GM23338 (cell line): Measurements from ENCODE around the gene RAD51B.

Source experiments
- CREB1 ChIP-seq: fragments of 250-450 bp; sonication (Bioruptor Pico); IDR thresholded peaks from 2 replicates; pipeline ENCODE4 v1.5.0; 2020; ENCODE audit warnings: low read depth, mild to moderate bottlenecking, moderate library complexity
- EZH2 ChIP-seq: fragments of 200-600 bp; sonication (generic); IDR thresholded peaks from one replicate; pipeline ENCODE4 v1.8.0; 2017; ENCODE audit warnings: antibody characterized with exemption, mild to moderate bottlenecking, low read depth; ENCODE audit not compliant: unreplicated experiment
- EZH2phosphoT487 ChIP-seq: fragments of 200-600 bp; sonication (generic); IDR thresholded peaks from one replicate; pipeline ENCODE4 v1.8.1; 2018; ENCODE audit warnings: antibody characterized with exemption; ENCODE audit not compliant: unreplicated experiment
- JUNB ChIP-seq: IDR thresholded peaks from one replicate; pipeline ENCODE4 v1.6.1; 2016; ENCODE audit warnings: antibody characterized with exemption; ENCODE audit not compliant: unreplicated experiment
- NANOG ChIP-seq: IDR thresholded peaks from 2 replicates; pipeline ENCODE4 v1.6.1; 2016; ENCODE audit warnings: antibody characterized with exemption, borderline replicate concordance
- POLR2AphosphoS5 ChIP-seq: IDR thresholded peaks from 2 replicates; pipeline ENCODE4 v1.6.1; 2016; ENCODE audit warnings: antibody characterized with exemption, low read depth
- STAT1 ChIP-seq: IDR thresholded peaks from one replicate; pipeline ENCODE4 v1.6.1; 2016; ENCODE audit warnings: antibody characterized with exemption; ENCODE audit not compliant: unreplicated experiment
- ZNF114 ChIP-seq: fragments of 250-450 bp; sonication (Bioruptor Pico); IDR thresholded peaks from 2 replicates; pipeline ENCODE4 v1.5.0; 2020; ENCODE audit warnings: mild to moderate bottlenecking, moderate library complexity
- ZNF331 ChIP-seq: fragments of 250-450 bp; sonication (Bioruptor Pico); IDR thresholded peaks from 2 replicates; pipeline ENCODE4 v1.5.0; 2020; ENCODE audit warnings: low read depth, mild to moderate bottlenecking, moderate library complexity
- TF ChIP-seq, protein P1 (sequence below), 2 experiments: fragments of 200-600 bp in 1 of 2; sonication (generic) in 1 of 2; conservative IDR thresholded peaks; 2 replicates each; pipeline versions ENCODE4 v1.5.1 to v1.6.1; 2016 to 2017; ENCODE audit warnings: antibody characterized with exemption in 2 of 2, low read depth in 2 of 2, mild to moderate bottlenecking in 2 of 2, moderate library complexity in 1 of 2
- TF ChIP-seq, protein P2 (sequence below): IDR thresholded peaks from one replicate; pipeline ENCODE4 v1.6.1; 2018; ENCODE audit warnings: antibody characterized with exemption; ENCODE audit not compliant: unreplicated experiment
- TF ChIP-seq, protein P3 (sequence below): IDR thresholded peaks from 2 replicates; pipeline ENCODE4 v1.6.1; 2016; ENCODE audit warnings: antibody characterized with exemption
- TF ChIP-seq, protein P4 (sequence below): fragments of 250-450 bp; sonication (Bioruptor Pico); IDR thresholded peaks from 2 replicates; pipeline ENCODE4 v1.5.0; 2020; ENCODE audit warnings: mild to moderate bottlenecking, moderate library complexity

DNA sequence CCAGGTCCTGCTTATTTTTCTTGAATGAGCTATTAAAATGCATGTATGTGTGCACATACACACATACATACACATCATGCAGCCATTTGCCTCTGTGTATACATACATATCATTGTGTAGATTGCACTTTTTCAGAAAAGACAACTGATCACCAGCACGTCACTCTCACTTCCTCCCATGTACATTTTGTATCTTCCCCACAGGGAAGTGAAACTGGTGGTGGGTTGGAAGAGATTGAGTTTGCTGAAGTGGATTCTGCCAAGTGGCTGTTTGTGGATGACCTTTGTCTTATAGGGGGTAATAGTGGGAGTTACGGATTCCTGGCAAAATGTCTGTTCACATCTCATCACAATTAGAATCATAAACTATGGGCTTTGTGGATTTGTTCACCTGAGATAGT is 448.6 kb downstream of the RAD51B start:
- TF ChIP-seq, protein P1, sequence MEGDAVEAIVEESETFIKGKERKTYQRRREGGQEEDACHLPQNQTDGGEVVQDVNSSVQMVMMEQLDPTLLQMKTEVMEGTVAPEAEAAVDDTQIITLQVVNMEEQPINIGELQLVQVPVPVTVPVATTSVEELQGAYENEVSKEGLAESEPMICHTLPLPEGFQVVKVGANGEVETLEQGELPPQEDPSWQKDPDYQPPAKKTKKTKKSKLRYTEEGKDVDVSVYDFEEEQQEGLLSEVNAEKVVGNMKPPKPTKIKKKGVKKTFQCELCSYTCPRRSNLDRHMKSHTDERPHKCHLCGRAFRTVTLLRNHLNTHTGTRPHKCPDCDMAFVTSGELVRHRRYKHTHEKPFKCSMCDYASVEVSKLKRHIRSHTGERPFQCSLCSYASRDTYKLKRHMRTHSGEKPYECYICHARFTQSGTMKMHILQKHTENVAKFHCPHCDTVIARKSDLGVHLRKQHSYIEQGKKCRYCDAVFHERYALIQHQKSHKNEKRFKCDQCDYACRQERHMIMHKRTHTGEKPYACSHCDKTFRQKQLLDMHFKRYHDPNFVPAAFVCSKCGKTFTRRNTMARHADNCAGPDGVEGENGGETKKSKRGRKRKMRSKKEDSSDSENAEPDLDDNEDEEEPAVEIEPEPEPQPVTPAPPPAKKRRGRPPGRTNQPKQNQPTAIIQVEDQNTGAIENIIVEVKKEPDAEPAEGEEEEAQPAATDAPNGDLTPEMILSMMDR (conservative IDR thresholded peaks at IDR 0.05; ENCODE audit: low read depth in 2 of 2), result no peak
- TF ChIP-seq ZNF114 (CRISPR knock-in tag), result no peak
- no peak for TF ChIP-seq POLR2AphosphoS5
- TF ChIP-seq, protein P2, sequence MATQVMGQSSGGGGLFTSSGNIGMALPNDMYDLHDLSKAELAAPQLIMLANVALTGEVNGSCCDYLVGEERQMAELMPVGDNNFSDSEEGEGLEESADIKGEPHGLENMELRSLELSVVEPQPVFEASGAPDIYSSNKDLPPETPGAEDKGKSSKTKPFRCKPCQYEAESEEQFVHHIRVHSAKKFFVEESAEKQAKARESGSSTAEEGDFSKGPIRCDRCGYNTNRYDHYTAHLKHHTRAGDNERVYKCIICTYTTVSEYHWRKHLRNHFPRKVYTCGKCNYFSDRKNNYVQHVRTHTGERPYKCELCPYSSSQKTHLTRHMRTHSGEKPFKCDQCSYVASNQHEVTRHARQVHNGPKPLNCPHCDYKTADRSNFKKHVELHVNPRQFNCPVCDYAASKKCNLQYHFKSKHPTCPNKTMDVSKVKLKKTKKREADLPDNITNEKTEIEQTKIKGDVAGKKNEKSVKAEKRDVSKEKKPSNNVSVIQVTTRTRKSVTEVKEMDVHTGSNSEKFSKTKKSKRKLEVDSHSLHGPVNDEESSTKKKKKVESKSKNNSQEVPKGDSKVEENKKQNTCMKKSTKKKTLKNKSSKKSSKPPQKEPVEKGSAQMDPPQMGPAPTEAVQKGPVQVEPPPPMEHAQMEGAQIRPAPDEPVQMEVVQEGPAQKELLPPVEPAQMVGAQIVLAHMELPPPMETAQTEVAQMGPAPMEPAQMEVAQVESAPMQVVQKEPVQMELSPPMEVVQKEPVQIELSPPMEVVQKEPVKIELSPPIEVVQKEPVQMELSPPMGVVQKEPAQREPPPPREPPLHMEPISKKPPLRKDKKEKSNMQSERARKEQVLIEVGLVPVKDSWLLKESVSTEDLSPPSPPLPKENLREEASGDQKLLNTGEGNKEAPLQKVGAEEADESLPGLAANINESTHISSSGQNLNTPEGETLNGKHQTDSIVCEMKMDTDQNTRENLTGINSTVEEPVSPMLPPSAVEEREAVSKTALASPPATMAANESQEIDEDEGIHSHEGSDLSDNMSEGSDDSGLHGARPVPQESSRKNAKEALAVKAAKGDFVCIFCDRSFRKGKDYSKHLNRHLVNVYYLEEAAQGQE, result no peak
- TF ChIP-seq STAT1, result no peak
- TF ChIP-seq EZH2, result no peak
- TF ChIP-seq, protein P3, sequence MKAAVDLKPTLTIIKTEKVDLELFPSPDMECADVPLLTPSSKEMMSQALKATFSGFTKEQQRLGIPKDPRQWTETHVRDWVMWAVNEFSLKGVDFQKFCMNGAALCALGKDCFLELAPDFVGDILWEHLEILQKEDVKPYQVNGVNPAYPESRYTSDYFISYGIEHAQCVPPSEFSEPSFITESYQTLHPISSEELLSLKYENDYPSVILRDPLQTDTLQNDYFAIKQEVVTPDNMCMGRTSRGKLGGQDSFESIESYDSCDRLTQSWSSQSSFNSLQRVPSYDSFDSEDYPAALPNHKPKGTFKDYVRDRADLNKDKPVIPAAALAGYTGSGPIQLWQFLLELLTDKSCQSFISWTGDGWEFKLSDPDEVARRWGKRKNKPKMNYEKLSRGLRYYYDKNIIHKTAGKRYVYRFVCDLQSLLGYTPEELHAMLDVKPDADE, result no peak
- TF ChIP-seq EZH2phosphoT487, result no peak
- no peak for TF ChIP-seq CREB1 (CRISPR knock-in tag)
- no peak for TF ChIP-seq NANOG
- TF ChIP-seq JUNB, result no peak
- TF ChIP-seq, protein P4, sequence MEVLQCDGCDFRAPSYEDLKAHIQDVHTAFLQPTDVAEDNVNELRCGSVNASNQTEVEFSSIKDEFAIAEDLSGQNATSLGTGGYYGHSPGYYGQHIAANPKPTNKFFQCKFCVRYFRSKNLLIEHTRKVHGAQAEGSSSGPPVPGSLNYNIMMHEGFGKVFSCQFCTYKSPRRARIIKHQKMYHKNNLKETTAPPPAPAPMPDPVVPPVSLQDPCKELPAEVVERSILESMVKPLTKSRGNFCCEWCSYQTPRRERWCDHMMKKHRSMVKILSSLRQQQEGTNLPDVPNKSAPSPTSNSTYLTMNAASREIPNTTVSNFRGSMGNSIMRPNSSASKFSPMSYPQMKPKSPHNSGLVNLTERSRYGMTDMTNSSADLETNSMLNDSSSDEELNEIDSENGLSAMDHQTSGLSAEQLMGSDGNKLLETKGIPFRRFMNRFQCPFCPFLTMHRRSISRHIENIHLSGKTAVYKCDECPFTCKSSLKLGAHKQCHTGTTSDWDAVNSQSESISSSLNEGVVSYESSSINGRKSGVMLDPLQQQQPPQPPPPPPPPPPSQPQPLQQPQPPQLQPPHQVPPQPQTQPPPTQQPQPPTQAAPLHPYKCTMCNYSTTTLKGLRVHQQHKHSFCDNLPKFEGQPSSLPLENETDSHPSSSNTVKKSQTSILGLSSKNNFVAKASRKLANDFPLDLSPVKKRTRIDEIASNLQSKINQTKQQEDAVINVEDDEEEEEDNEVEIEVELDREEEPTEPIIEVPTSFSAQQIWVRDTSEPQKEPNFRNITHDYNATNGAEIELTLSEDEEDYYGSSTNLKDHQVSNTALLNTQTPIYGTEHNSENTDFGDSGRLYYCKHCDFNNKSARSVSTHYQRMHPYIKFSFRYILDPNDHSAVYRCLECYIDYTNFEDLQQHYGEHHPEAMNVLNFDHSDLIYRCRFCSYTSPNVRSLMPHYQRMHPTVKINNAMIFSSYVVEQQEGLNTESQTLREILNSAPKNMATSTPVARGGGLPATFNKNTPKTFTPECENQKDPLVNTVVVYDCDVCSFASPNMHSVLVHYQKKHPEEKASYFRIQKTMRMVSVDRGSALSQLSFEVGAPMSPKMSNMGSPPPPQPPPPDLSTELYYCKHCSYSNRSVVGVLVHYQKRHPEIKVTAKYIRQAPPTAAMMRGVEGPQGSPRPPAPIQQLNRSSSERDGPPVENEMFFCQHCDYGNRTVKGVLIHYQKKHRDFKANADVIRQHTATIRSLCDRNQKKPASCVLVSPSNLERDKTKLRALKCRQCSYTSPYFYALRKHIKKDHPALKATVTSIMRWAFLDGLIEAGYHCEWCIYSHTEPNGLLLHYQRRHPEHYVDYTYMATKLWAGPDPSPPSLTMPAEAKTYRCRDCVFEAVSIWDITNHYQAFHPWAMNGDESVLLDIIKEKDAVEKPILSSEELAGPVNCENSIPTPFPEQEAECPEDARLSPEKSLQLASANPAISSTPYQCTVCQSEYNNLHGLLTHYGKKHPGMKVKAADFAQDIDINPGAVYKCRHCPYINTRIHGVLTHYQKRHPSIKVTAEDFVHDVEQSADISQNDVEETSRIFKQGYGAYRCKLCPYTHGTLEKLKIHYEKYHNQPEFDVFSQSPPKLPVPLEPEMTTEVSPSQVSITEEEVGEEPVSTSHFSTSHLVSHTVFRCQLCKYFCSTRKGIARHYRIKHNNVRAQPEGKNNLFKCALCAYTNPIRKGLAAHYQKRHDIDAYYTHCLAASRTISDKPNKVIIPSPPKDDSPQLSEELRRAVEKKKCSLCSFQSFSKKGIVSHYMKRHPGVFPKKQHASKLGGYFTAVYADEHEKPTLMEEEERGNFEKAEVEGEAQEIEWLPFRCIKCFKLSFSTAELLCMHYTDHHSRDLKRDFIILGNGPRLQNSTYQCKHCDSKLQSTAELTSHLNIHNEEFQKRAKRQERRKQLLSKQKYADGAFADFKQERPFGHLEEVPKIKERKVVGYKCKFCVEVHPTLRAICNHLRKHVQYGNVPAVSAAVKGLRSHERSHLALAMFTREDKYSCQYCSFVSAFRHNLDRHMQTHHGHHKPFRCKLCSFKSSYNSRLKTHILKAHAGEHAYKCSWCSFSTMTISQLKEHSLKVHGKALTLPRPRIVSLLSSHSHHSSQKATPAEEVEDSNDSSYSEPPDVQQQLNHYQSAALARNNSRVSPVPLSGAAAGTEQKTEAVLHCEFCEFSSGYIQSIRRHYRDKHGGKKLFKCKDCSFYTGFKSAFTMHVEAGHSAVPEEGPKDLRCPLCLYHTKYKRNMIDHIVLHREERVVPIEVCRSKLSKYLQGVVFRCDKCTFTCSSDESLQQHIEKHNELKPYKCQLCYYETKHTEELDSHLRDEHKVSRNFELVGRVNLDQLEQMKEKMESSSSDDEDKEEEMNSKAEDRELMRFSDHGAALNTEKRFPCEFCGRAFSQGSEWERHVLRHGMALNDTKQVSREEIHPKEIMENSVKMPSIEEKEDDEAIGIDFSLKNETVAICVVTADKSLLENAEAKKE, result no peak
- no peak for TF ChIP-seq ZNF331 (CRISPR knock-in tag)
